Heart left ventricle (tissue), 13 donors: Measurements from ENCODE around the gene KRT12.

Experiments
- CTCF ChIP-seq, 12 donors: fragments of 200-600 bp; sonication (generic) in 4 of 12; IDR thresholded peaks; one replicate each; pipeline versions ENCODE4 v1.5.0 to v1.8.0; 2018 to 2022; ENCODE audit warnings: antibody characterized with exemption in 12 of 12, mild to moderate bottlenecking in 5 of 12
- POLR2A ChIP-seq, 2 donors: fragments of 450-650 bp; IDR thresholded peaks; one replicate each; pipeline ENCODE4 v1.6.1; 2017; ENCODE audit warnings: antibody characterized with exemption in 2 of 2, mild to moderate bottlenecking in 2 of 2, moderate library complexity in 2 of 2
- donor health status: ischemic (EF 13 %, LVEDD 7.1; RV severe dilation, severe dysfunction).
- donor health status: DM: no; HTN: yes; CAD: no.
- donor health status: DM: no; HTN: no; CAD: no.
- donor health status: ischemic (EF 25% LVEDD 6.9; RV normal size, moderate dysfunction).
- donor health status: ischemic (EF 25% LVEDD 5.7; RV mildly dilated, moderate dysfunction).
- donor health status: ischemic (EF 35%, LVEDD 5.7; RV mildly dilated, moderate dysfunction).
- donor health status: nonischemic (EF 11% LVEDD 7.7; RV severe dilation, severe dysfunction).
- donor health status: DM: yes; HTN: yes; CAD: no.
- donor health status: PGD.
- donor health status: ischemic (EF 29% LVEDD 5.4; RV normal size, mild dysfunction).
- donor health status: nonischemic (EF 23%, LVEDD 6.1; RV moderate dilation, normal function).

GRCh38 chr17:40903129-40903847 lies 36.3 kb upstream of the KRT12 start:
- no peak for TF ChIP-seq CTCF (IDR thresholded peaks at IDR 0.05)
- no peak for TF ChIP-seq POLR2A (IDR thresholded peaks at IDR 0.05)
